NCI-H774 (cell line): ENCODE measurements around the gene TSACC.

ENCODE experiments used
- DNase-seq: peaks from one replicate; lab custom pipeline; 2025; lab: John Stamatoyannopoulos, UW

Gene TSACC

GRCh38 chr1:156376146-156376545 lies 37.8 kb downstream of the TSACC start:
- DNase-seq = no peak

GRCh38 chr1:156376958-156377919 lies 38.9 kb downstream of the TSACC start:
- DNase-seq = no peak

- no peak for DNase-seq
Measured at GRCh38 chr1:156378557-156378956, 40.2 kb downstream of the TSACC start.

GRCh38 chr1:156379420-156380165 lies 41.3 kb downstream of the TSACC start:
- DNase-seq = no peak

GRCh38 chr1:156382561-156382960 lies 44.2 kb downstream of the TSACC start:
- DNase-seq = no peak

- peak; percentile 51 for DNase-seq
Measured at GRCh38 chr1:156383023-156383422, 44.7 kb downstream of the TSACC start.

GRCh38 chr1:156384007-156384406 lies 45.7 kb downstream of the TSACC start:
- no peak for DNase-seq

GRCh38 chr1:156384658-156385057 lies 46.3 kb downstream of the TSACC start:
- DNase-seq = no peak

GRCh38 chr1:156385534-156386031 lies 47.3 kb downstream of the TSACC start:
- DNase-seq = peak; percentile 53

GRCh38 chr1:156386134-156386901 lies 48.0 kb downstream of the TSACC start:
- DNase-seq = no peak

- no peak for DNase-seq
Measured at GRCh38 chr1:156386949-156387869, 48.9 kb downstream of the TSACC start.

- DNase-seq = no peak
Measured at GRCh38 chr1:156387870-156388173, 49.5 kb downstream of the TSACC start.

- DNase-seq = no peak
Measured at GRCh38 chr1:156388174-156389137, 50.1 kb downstream of the TSACC start.

- no peak for DNase-seq
Measured at GRCh38 chr1:156389311-156389710, 51.0 kb downstream of the TSACC start.

- no peak for DNase-seq
Measured at GRCh38 chr1:156390469-156391365, 52.4 kb downstream of the TSACC start.

- no peak for DNase-seq
Measured at GRCh38 chr1:156391366-156391677, 53.0 kb downstream of the TSACC start.

- DNase-seq = no peak
Measured at GRCh38 chr1:156391701-156392100, 53.4 kb downstream of the TSACC start.

- no peak for DNase-seq
Measured at GRCh38 chr1:156392452-156392853, 54.1 kb downstream of the TSACC start.

GRCh38 chr1:156393095-156393494 lies 54.8 kb downstream of the TSACC start:
- DNase-seq = no peak
